Sigmoid colon (tissue), 7 donors: ENCODE data around the gene ADGRV1. TPM values are rescaled to one million over a fixed set of nuclear protein-coding genes. Genes with fewer than 3 reads are reported as not detected.
"Not testable (repeated sequence)": the region's sequence is repeated elsewhere in the genome, so short reads cannot be mapped to it uniquely, and the experiment has no call there.

ENCODE experiments used
- DNase-seq: peaks from one replicate; pipeline ENCODE4 v3.0.0-alpha.2; 2019
- H3K27ac ChIP-seq, 4 donors: fragments of 200-600 bp; sonication (generic); one replicate each; pipeline ENCODE4 v1.5.1; 2016 to 2019; ENCODE audit warnings: mild to moderate bottlenecking in 1 of 4
- H3K27me3 ChIP-seq, 3 donors: fragments of 200-600 bp; sonication (generic); one replicate each; pipeline ENCODE4 v1.5.1; 2019; ENCODE audit warnings: mild to moderate bottlenecking in 1 of 3
- H3K36me3 ChIP-seq, 4 donors: fragments of 200-600 bp; sonication (generic); one replicate each; pipeline ENCODE4 v1.5.1; 2016 to 2019
- H3K4me1 ChIP-seq, 4 donors: fragments of 200-600 bp; sonication (generic); one replicate each; pipeline ENCODE4 v1.5.1; 2017 to 2019
- H3K4me3 ChIP-seq, 4 donors: fragments of 200-600 bp; sonication (generic); one replicate each; pipeline ENCODE4 v1.5.1; 2017 to 2019; ENCODE audit warnings: mild to moderate bottlenecking in 2 of 4, moderate library complexity in 1 of 4
- H3K9me3 ChIP-seq, 4 donors: fragments of 200-600 bp in 3 of 4; sonication (generic) in 3 of 4; one replicate each; pipeline versions ENCODE4 v1.5.1 to v1.6.1; 2013 to 2019
- CTCF ChIP-seq, 4 experiments: fragments of 450-650 bp in 3 of 4; fragments of 200-600 bp in 1 of 4; IDR thresholded peaks; one replicate each; pipeline ENCODE4 v1.5.1; 2016 to 2019; ENCODE audit warnings: antibody characterized with exemption in 4 of 4, mild to moderate bottlenecking in 3 of 4, moderate library complexity in 2 of 4
- EP300 ChIP-seq, 4 donors: sonication (generic); formaldehyde crosslinking; IDR thresholded peaks; one replicate each; pipeline ENCODE4 v1.6.1; 2017; ENCODE audit warnings: antibody characterized with exemption in 4 of 4
- POLR2A ChIP-seq, 2 donors: fragments of 450-650 bp; IDR thresholded peaks; one replicate each; pipeline ENCODE4 v1.6.1; 2016; ENCODE audit warnings: antibody characterized with exemption in 2 of 2, mild to moderate bottlenecking in 2 of 2, moderate library complexity in 2 of 2
- POLR2AphosphoS5 ChIP-seq, 4 donors: sonication (generic); formaldehyde crosslinking; IDR thresholded peaks; one replicate each; pipeline ENCODE4 v1.6.1; 2017; ENCODE audit warnings: antibody characterized with exemption in 4 of 4
- WGBS, 2 donors: extraction: QIAGEN DNeasy Blood & Tissue Kit; methylation state at CpG; one replicate each; pipeline ENCODE4 v1.1.7; 2013; 5-methylcytosine and 5-hydroxymethylcytosine counted together
- intact Hi-C: fragments of 100-400 bp; cut with DNase I; formaldehyde crosslinking; loops from one replicate; pipeline ENCODE4 v1.15.1; 2023
- polyA plus RNA-seq, 3 donors: library from polyadenylated mRNA; stranded (reverse); fragments of 200-250 nt; gene quantifications; one replicate each; pipeline ENCODE4 v1.2.3, GENCODE V29; 2013
- total RNA-seq, 4 donors: library from RNA; depleted of rRNA; stranded (reverse); fragments of >200 nt; gene quantifications; one replicate each; pipeline ENCODE4 v1.1.0, GENCODE V29; 2016
- donor health status: healthy with polysubstance abuse.
- donor health status: Bipolar disorder and iron deficiency.
- donor health status: healthy.

ADGRV1 gene
- total and polyA plus RNA-seq, 7 donors = 0.54 to 2.1 (median 0.74) TPM; not detected in 1

DNA sequence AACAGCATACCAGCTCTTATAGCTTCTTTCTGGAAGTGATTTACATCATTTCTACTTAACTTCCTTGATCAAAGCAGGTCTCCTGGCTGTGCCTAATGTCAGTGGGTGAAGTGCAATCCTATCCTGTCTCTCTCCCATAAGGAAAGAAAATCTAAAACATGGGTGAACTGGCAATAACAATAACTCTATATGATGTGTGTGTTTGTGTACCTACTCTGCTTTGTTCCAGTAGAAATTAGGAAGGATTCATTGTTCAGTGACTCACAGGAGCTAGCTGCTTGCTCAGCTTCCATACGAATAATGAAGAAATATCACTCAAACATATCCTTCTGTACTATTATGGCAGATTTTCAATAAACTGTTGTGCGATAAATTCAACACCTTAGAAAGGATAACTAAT lies 123.7 kb downstream of the ADGRV1 start:
- TF ChIP-seq EP300 (IDR thresholded peaks at IDR 0.05) (no peak), CTCF (IDR thresholded peaks at IDR 0.05) (no peak), POLR2AphosphoS5 (IDR thresholded peaks at IDR 0.05) (no peak), POLR2A (IDR thresholded peaks at IDR 0.05) (no peak)
- Histone ChIP-seq H3K4me3 (no peak overlapping the region), H3K9me3 (peaks cover 0 to 3% (median 0%) of the 10 kb centered on the region in 4 donors), H3K27me3 (no peaks in the 10 kb centered on the region), H3K36me3 (no peaks in the 10 kb centered on the region), H3K4me1 (no peaks in the 10 kb centered on the region), H3K27ac (no peak overlapping the region)
- WGBS, 2 donors = 92 to 93% methylated on average over 2 of the region's 2 CpGs
- DNase-seq = no peak
- intact Hi-C loops = no loop called here

- TF ChIP-seq EP300 (IDR thresholded peaks at IDR 0.05) (no peak), POLR2A (IDR thresholded peaks at IDR 0.05) (no peak), CTCF (IDR thresholded peaks at IDR 0.05) (no peak), POLR2AphosphoS5 (IDR thresholded peaks at IDR 0.05) (no peak)
- intact Hi-C loops = no loop called here
- Histone ChIP-seq H3K4me1 (no peaks in the 10 kb centered on the region), H3K27ac (no peak overlapping the region), H3K4me3 (no peak overlapping the region), H3K36me3 (no peaks in the 10 kb centered on the region), H3K9me3 (peaks cover 0 to 3% (median 0%) of the 10 kb centered on the region in 4 donors), H3K27me3 (no peaks in the 10 kb centered on the region)
- no peak for DNase-seq
- 95 to 96% methylated on average over 8 of the region's 8 CpGs for WGBS, 2 donors
These were observed 126.9 kb downstream of the ADGRV1 start for GRCh38 chr5:90685425-90686022.

DNA sequence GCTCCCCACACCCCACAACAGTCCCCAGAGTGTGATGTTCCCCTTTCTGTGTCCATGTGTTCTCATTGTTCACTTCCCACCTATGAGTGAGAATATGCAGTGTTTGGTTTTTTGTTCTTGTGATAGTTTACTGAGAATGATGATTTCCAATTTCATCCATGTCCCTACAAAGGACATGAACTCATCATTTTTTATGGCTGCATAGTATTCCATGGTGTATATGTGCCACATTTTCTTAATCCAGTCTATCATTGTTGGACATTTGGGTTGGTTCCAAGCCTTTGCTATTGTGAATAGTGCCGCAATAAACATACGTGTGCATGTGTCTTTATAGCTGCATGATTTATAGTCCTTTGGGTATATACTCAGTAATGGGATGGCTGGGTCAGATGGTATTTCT lies 127.8 kb downstream of the ADGRV1 start:
- H3K36me3 ChIP-seq, H3K27me3 ChIP-seq, DNase-seq, H3K4me3 ChIP-seq, H3K4me1 ChIP-seq, intact Hi-C loops, H3K9me3 ChIP-seq, H3K27ac ChIP-seq: not testable (repeated sequence)
- 89 to 95% methylated on average over 2 of the region's 2 CpGs for WGBS, 2 donors

GRCh38 chr5:90687458-90687857 lies 128.9 kb downstream of the ADGRV1 start:
- H3K4me1 ChIP-seq, intact Hi-C loops, H3K36me3 ChIP-seq, H3K27me3 ChIP-seq, H3K27ac ChIP-seq, H3K4me3 ChIP-seq, DNase-seq, H3K9me3 ChIP-seq: not testable (repeated sequence)
- 91 to 97% methylated on average over 2 of the region's 3 CpGs for WGBS, 2 donors

DNA sequence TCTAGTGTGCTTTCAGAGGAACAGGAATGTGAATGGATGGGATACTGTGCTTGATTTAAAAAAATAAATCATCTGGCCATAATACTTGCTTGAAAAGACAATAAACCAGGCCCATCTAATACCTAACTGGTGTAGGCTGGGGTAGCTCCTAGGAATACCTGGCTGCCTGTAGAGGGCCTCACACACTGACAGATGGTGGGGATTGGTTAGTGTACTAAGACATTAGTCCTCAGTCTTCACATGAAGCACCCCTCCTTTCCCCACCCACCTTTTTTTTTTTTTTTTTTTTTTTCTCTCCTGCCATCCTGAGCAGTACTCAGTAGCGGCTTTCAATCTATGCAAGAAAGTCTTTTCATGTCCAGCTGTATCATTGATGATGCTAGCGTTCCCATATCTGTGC lies 130.5 kb downstream of the ADGRV1 start:
- no peaks in the 10 kb centered on the region for H3K4me1 ChIP-seq
- no peak overlapping the region for H3K27ac ChIP-seq
- H3K9me3 ChIP-seq = peaks cover 0 to 3% (median 0%) of the 10 kb centered on the region in 4 donors
- H3K27me3 ChIP-seq = no peaks in the 10 kb centered on the region
- H3K4me3 ChIP-seq = no peak overlapping the region
- no peak for DNase-seq
- WGBS, 2 donors = 92 to 95% methylated on average over 2 of the region's 2 CpGs
- no peaks in the 10 kb centered on the region for H3K36me3 ChIP-seq
- intact Hi-C loops = no loop called here
- TF ChIP-seq POLR2A (IDR thresholded peaks at IDR 0.05) (no peak), CTCF (IDR thresholded peaks at IDR 0.05) (no peak), POLR2AphosphoS5 (IDR thresholded peaks at IDR 0.05) (no peak), EP300 (IDR thresholded peaks at IDR 0.05) (no peak)

- H3K9me3 ChIP-seq = peaks cover 0 to 3% (median 0%) of the 10 kb centered on the region in 4 donors
- H3K4me1 ChIP-seq = no peaks in the 10 kb centered on the region
- DNase-seq = no peak
- no peak overlapping the region for H3K27ac ChIP-seq
- H3K27me3 ChIP-seq = no peaks in the 10 kb centered on the region
- no peak overlapping the region for H3K4me3 ChIP-seq
- intact Hi-C loops = no loop called here
- TF ChIP-seq POLR2AphosphoS5 (IDR thresholded peaks at IDR 0.05) (no peak), EP300 (IDR thresholded peaks at IDR 0.05) (no peak), CTCF (IDR thresholded peaks at IDR 0.05) (no peak), POLR2A (IDR thresholded peaks at IDR 0.05) (no peak)
- no peaks in the 10 kb centered on the region for H3K36me3 ChIP-seq
These were observed 131.7 kb downstream of the ADGRV1 start for GRCh38 chr5:90690307-90690706.
